WTC11 (cell line): ENCODE data around the gene SUN2. TPM values are rescaled to one million over a fixed set of nuclear protein-coding genes. Genes with fewer than 3 reads are reported as not detected.

Source experiments
- ATAC-seq: fragments of 200-7000 bp; cut with Tn5 transposase; 2 replicates; pipeline ENCODE4 v1.10.0; 2021; ENCODE audit warnings: mild to moderate bottlenecking, moderate library complexity
- CTCF ChIA-PET: fragments of 300-600 bp; sonication (Branson Sonifier 250); formaldehyde crosslinking; loops from one replicate; lab custom pipeline; 2021; ENCODE audit warnings: antibody characterized with exemption; lab: Charles Lee
- POLR2A ChIA-PET: fragments of 350-600 bp; sonication (Branson Sonifier 250); formaldehyde crosslinking; loops from one replicate; lab custom pipeline; 2021; ENCODE audit warnings: antibody characterized with exemption; lab: Charles Lee
- DNase-seq: peaks from one replicate; pipeline ENCODE4 v3.0.0; 2021; ENCODE audit warnings: low spot score
- H3K27ac Mint-ChIP-seq: 2 replicates; pipeline ENCODE4 v1.8.0; 2021; ENCODE audit warnings: mixed read lengths
- H3K27me3 Mint-ChIP-seq: 2 replicates; pipeline ENCODE4 v1.8.0; 2021; ENCODE audit warnings: low read depth, mild to moderate bottlenecking, moderate library complexity, mixed read lengths
- H3K36me3 Mint-ChIP-seq: 2 replicates; pipeline ENCODE4 v1.8.0; 2021; ENCODE audit warnings: mixed read lengths
- H3K4me1 Mint-ChIP-seq: 2 replicates; pipeline ENCODE4 v1.8.0; 2022; ENCODE audit warnings: mixed read lengths
- H3K4me3 Mint-ChIP-seq: 2 replicates; pipeline ENCODE4 v1.8.0; 2021; ENCODE audit warnings: mild to moderate bottlenecking, moderate library complexity, mixed read lengths
- H3K9me3 Mint-ChIP-seq: 2 replicates; pipeline ENCODE4 v1.8.0; 2021; ENCODE audit warnings: mixed read lengths
- ARID4B ChIP-seq: sonication (generic); formaldehyde crosslinking; IDR thresholded peaks from 2 replicates; pipeline ENCODE4 v1.8.0; 2023; ENCODE audit warnings: missing genetic modification reagents, mild to moderate bottlenecking, borderline replicate concordance
- ATF2 ChIP-seq: sonication (generic); formaldehyde crosslinking; IDR thresholded peaks from 2 replicates; pipeline ENCODE4 v1.8.1; 2022; ENCODE audit warnings: low read depth, missing genetic modification reagents, borderline replicate concordance
- ELF4 ChIP-seq: sonication (generic); formaldehyde crosslinking; IDR thresholded peaks from 2 replicates; pipeline ENCODE4 v1.8.1; 2022; ENCODE audit warnings: low read depth, mild to moderate bottlenecking, moderate library complexity, missing genetic modification reagents
- ERG ChIP-seq: fragments of 250-450 bp; sonication (Bioruptor Pico); IDR thresholded peaks from 2 replicates; pipeline ENCODE4 v1.8.0; 2021; ENCODE audit warnings: mild to moderate bottlenecking
- MLX ChIP-seq: sonication (generic); formaldehyde crosslinking; IDR thresholded peaks from 2 replicates; pipeline ENCODE4 v1.8.1; 2023; ENCODE audit warnings: mild to moderate bottlenecking, missing genetic modification reagents, moderate library complexity
- SMAD4 ChIP-seq: sonication (generic); formaldehyde crosslinking; IDR thresholded peaks from 2 replicates; pipeline ENCODE4 v1.8.0; 2022; ENCODE audit warnings: mild to moderate bottlenecking, missing genetic modification reagents
- ZBTB21 ChIP-seq: sonication (generic); formaldehyde crosslinking; IDR thresholded peaks from 2 replicates; pipeline ENCODE4 v1.8.1; 2023; ENCODE audit warnings: mild to moderate bottlenecking, missing genetic modification reagents, borderline replicate concordance
- ZBTB43 ChIP-seq: sonication (generic); formaldehyde crosslinking; IDR thresholded peaks from 2 replicates; pipeline ENCODE4 v1.8.1; 2023; ENCODE audit warnings: mild to moderate bottlenecking, missing genetic modification reagents
- ZNF317 ChIP-seq: sonication (generic); formaldehyde crosslinking; IDR thresholded peaks from 2 replicates; pipeline ENCODE4 v1.8.1; 2023; ENCODE audit warnings: low read depth, mild to moderate bottlenecking, moderate library complexity, missing genetic modification reagents, borderline replicate concordance
- ZNF512 ChIP-seq: sonication (generic); formaldehyde crosslinking; IDR thresholded peaks from 2 replicates; pipeline ENCODE4 v1.8.1; 2022; ENCODE audit warnings: missing genetic modification reagents, borderline replicate concordance
- ZNF532 ChIP-seq: fragments of 250-450 bp; sonication (Bioruptor Pico); IDR thresholded peaks from 2 replicates; pipeline ENCODE4 v1.9.0; 2021; ENCODE audit warnings: mild to moderate bottlenecking, borderline replicate concordance
- total RNA-seq: library from RNA; stranded (reverse); gene quantifications from 3 replicates; pipeline ENCODE4 v1.2.3, GENCODE V29; 2021

SUN2 gene
- total RNA-seq, 1 experiment from 2014 or later, result 30.1 TPM

- TF ChIP-seq ZNF512 (CRISPR knock-in tag) (no peak), ZNF317 (CRISPR knock-in tag) (no peak), ZNF532 (CRISPR knock-in tag) (no peak), MLX (no peak), ZBTB21 (CRISPR knock-in tag) (no peak), SMAD4 (CRISPR knock-in tag) (no peak), ZBTB43 (CRISPR knock-in tag) (no peak), ARID4B (CRISPR knock-in tag) (no peak), ERG (CRISPR knock-in tag) (no peak)
Observed at GRCh38 chr22:38712486-38713207, 43.2 kb downstream of the SUN2 start (continued).

- DNase-seq (no peak), ATAC-seq (no peak)
- H3K9me3 Mint-ChIP-seq, result no peaks in the 10 kb centered on the region
- H3K4me3 Mint-ChIP-seq, result no peak overlapping the region
- ChIA-PET CTCF (no interaction called here), POLR2A (no interaction called here)
- H3K27ac Mint-ChIP-seq, result no peak overlapping the region
- no peak for TF ChIP-seq MLX
- no peak for TF ChIP-seq ELF4 (CRISPR knock-in tag)
- TF ChIP-seq ATF2, result no peak
- H3K36me3 Mint-ChIP-seq, result peaks cover 21% of the 10 kb centered on the region
- H3K27me3 Mint-ChIP-seq, result no peaks in the 10 kb centered on the region; the same call in 1 of the 2 replicates
- H3K4me1 Mint-ChIP-seq, result peaks cover 61% of the 10 kb centered on the region
Observed at GRCh38 chr22:38710866-38711265, 44.9 kb downstream of the SUN2 start.
